Kidney epithelial cell (primary cell): ENCODE results near the gene FAM114A2. TPM values are rescaled to one million over a fixed set of nuclear protein-coding genes. Genes with fewer than 3 reads are reported as not detected.

Experiments used
- DNase-seq: peaks from one replicate; pipeline ENCODE4 v3.0.0-alpha.2; 2010; ENCODE audit warnings: low read depth
- H3K27me3 ChIP-seq: 2 replicates; pipeline ENCODE4 v1.6.0; 2011; ENCODE audit warnings: low read length; ENCODE audit not compliant: control insufficient read depth, insufficient read depth
- H3K36me3 ChIP-seq: 2 replicates; pipeline ENCODE4 v1.5.1; 2011; ENCODE audit warnings: low read length; ENCODE audit not compliant: control insufficient read depth, insufficient read depth
- H3K4me3 ChIP-seq: 2 replicates; pipeline ENCODE4 v1.5.1; 2011; ENCODE audit warnings: low read depth, mild to moderate bottlenecking, control low read depth, low read length
- CTCF ChIP-seq: IDR thresholded peaks from 2 replicates; pipeline ENCODE4 v1.5.1; 2011; ENCODE audit warnings: mild to moderate bottlenecking, moderate library complexity, low read length, control low read depth, inconsistent platforms; ENCODE audit not compliant: insufficient read depth, poor library complexity, severe bottlenecking
- total RNA-seq: library from RNA; depleted of rRNA; stranded (reverse); fragments of >200 nt; gene quantifications from 2 replicates; pipeline ENCODE4 v1.2.3, GENCODE V29; 2015

Gene FAM114A2
- total RNA-seq, 1 donor from 2014 or later: 14.5 TPM

DNA sequence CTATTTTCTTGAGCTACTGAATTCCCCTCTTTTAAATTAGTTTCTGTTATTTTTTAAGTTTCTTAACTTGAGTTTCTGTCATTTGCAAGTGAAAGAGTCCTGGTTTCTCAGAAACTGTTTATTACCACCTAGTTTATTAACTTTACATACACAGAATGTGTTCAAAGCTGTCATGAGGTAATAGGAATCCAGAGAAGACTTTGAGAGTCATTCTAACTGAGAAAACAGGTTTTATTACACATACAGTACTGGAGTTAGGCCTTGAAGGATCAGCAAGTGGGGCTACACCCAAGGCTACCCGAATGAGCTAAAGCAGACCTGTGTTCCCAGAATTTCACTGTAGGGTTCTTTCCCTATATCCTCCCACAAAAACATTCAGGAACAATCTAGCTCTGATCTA, 33.1 kb downstream of the FAM114A2 start:
- TF ChIP-seq CTCF: no peak
- H3K36me3 ChIP-seq: peaks cover 1% of the 10 kb centered on the region

DNA sequence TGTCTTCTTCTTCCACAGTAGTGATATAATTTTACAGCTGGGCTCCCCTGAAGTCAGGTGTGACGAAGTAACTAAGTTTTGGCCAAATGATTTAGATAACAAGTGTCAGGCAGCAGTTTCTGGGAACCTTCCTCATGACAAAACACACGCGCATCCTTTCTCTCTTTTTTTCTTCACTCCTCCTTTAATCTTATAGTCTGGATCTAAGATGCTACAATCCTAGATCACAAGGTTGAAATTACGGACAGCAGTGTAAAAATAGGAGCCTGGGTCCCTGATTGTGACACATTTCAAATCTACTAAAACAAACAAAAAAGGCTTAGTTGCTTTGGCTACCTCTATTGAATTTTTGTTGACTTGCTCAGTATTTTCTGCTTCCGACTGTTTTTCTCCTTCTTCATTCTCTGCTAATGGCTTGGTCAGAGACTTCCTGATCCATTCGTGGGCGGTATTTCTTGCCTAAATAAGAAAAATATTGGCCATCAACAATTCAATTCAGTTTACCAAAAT, 36.1 kb downstream of the FAM114A2 start:
- Histone ChIP-seq H3K36me3 (no peaks in the 10 kb centered on the region), H3K4me3 (no peak overlapping the region), H3K27me3 (no peaks in the 10 kb centered on the region)
- no peak for TF ChIP-seq CTCF
- DNase-seq: no peak

More for the DNA sequence above, 33.1 kb downstream of the FAM114A2 start:
- Histone ChIP-seq H3K27me3 (no peaks in the 10 kb centered on the region), H3K4me3 (no peak overlapping the region)
- DNase-seq: no peak

DNA sequence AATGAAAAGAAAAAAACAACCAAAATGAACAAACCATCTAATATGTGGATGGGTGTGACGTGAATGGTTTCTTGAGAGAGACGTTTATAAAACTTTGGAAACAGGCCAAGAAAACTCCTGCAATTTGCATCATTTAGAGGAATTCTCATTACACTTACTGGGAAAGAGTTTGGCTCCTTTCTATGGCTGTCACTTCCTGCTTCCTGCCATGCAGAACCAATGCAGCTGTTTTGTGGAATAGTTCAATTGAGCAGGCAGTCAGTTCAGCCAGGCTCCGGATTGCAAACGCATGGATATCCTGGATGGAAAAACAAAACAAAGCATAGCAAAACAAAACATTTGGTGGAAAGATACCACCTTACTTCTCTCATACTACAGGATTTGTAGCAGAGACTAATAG, 36.6 kb downstream of the FAM114A2 start:
- TF ChIP-seq CTCF: no peak
- H3K27me3 ChIP-seq: no peaks in the 10 kb centered on the region
- no peak overlapping the region for H3K4me3 ChIP-seq
- no peak for DNase-seq
- no peaks in the 10 kb centered on the region for H3K36me3 ChIP-seq

- DNase-seq: no peak
- TF ChIP-seq CTCF: no peak
- H3K27me3 ChIP-seq: no peaks in the 10 kb centered on the region
- no peak overlapping the region for H3K4me3 ChIP-seq
- H3K36me3 ChIP-seq: no peaks in the 10 kb centered on the region
Measured at GRCh38 chr5:154000703-154001102, 38.0 kb downstream of the FAM114A2 start.

GRCh38 chr5:153999995-154000394, 38.7 kb downstream of the FAM114A2 start:
- Histone ChIP-seq H3K4me3 (no peak overlapping the region), H3K36me3 (no peaks in the 10 kb centered on the region), H3K27me3 (no peaks in the 10 kb centered on the region)
- no peak for DNase-seq
- no peak for TF ChIP-seq CTCF

GRCh38 chr5:153998768-153999167, 39.9 kb downstream of the FAM114A2 start:
- no peaks in the 10 kb centered on the region for H3K36me3 ChIP-seq
- H3K27me3 ChIP-seq: no peaks in the 10 kb centered on the region
- TF ChIP-seq CTCF: no peak
- DNase-seq: no peak
- H3K4me3 ChIP-seq: no peak overlapping the region
